H1 (cell line): ENCODE measurements around the gene INTS6. TPM values are rescaled to one million over a fixed set of nuclear protein-coding genes. Genes with fewer than 3 reads are reported as not detected.

Source experiments
- CTCF ChIA-PET: fragments of 300-600 bp; sonication (Branson Sonifier 250); formaldehyde crosslinking; loops from one replicate; lab custom pipeline; 2021; ENCODE audit not compliant: partially characterized antibody; lab: Charles Lee
- POLR2A ChIA-PET: fragments of 300-600 bp; sonication (Branson Sonifier 250); formaldehyde crosslinking; loops from one replicate; lab custom pipeline; 2021; ENCODE audit warnings: inconsistent platforms; ENCODE audit not compliant: partially characterized antibody; lab: Charles Lee
- DNase-seq, 2 experiments: peaks; one replicate each; pipeline versions ENCODE4 v3.0.0 to v3.0.0-alpha.2; 2010 to 2022; ENCODE audit warnings: low spot score in 2 of 2, low read depth in 1 of 2, mixed read lengths in 1 of 2
- FAIRE-seq: peaks from 2 replicates; lab custom pipeline; 2011; peaks lifted over from hg19 to GRCh38; lab: Jason Lieb, UNC
- H2AFZ ChIP-seq: 2 replicates; pipeline ENCODE4 v1.8.1; 2012; ENCODE audit warnings: low read length, inconsistent platforms
- H2AK5ac ChIP-seq: 2 replicates; pipeline ENCODE4 v1.6.1; 2013; ENCODE audit warnings: low read depth, low read length
- H2BK120ac ChIP-seq: replicated peaks from 2 replicates; pipeline ENCODE3; 2013; ENCODE audit warnings: low read depth, low read length, inconsistent platforms
- H2BK12ac ChIP-seq: 2 replicates; pipeline ENCODE4 v1.6.1; 2013; ENCODE audit warnings: low read depth, low read length
- H2BK15ac ChIP-seq: 2 replicates; pipeline ENCODE4 v1.6.1; 2013; ENCODE audit warnings: low read length
- H2BK20ac ChIP-seq: 2 replicates; pipeline ENCODE4 v1.6.1; 2013; ENCODE audit warnings: low read length
- H2BK5ac ChIP-seq: 2 replicates; pipeline ENCODE4 v1.6.1; 2013; ENCODE audit warnings: low read depth, low read length
- H3K14ac ChIP-seq: 2 replicates; pipeline ENCODE4 v1.6.1; 2013; ENCODE audit warnings: inconsistent platforms; ENCODE audit not compliant: insufficient read length
- H3K18ac ChIP-seq: 2 replicates; pipeline ENCODE4 v1.6.1; 2013; ENCODE audit warnings: low read length; ENCODE audit errors: extremely low read depth
- H3K23ac ChIP-seq: 2 replicates; pipeline ENCODE4 v1.6.1; 2013; ENCODE audit warnings: inconsistent platforms; ENCODE audit not compliant: insufficient read length
- H3K23me2 ChIP-seq: 2 replicates; pipeline ENCODE4 v1.6.1; 2013; ENCODE audit warnings: low read depth, low read length
- H3K27ac ChIP-seq: 2 replicates; pipeline ENCODE4 v1.6.1; 2011; ENCODE audit warnings: low read depth, low read length, inconsistent platforms
- H3K27me3 ChIP-seq, 4 experiments: replicated peaks in 1 of 4; 1 replicate in 1 of 4; 2 replicates in 3 of 4; pipeline versions ENCODE4 v1.6.1 to v1.8.1; 2011 to 2013; ENCODE audit warnings: low read length in 3 of 4, mild to moderate bottlenecking in 3 of 4, inconsistent platforms in 2 of 4, mixed read lengths in 2 of 4, moderate library complexity in 1 of 4; ENCODE audit not compliant: control insufficient read depth in 3 of 4, insufficient read depth in 3 of 4; ENCODE audit errors: extremely low read depth in 1 of 4
- H3K36me3 ChIP-seq, 4 experiments: 2 replicates each; pipeline versions ENCODE4 v1.6.1 to v1.8.1; 2011 to 2013; ENCODE audit warnings: mild to moderate bottlenecking in 4 of 4, low read length in 3 of 4, moderate library complexity in 2 of 4, control low read depth in 1 of 4, inconsistent platforms in 1 of 4; ENCODE audit not compliant: insufficient read depth in 4 of 4, control insufficient read depth in 2 of 4
- H3K4ac ChIP-seq: replicated peaks from 2 replicates; pipeline ENCODE3; 2013; ENCODE audit warnings: low read length, low read depth, mixed read lengths, inconsistent platforms; ENCODE audit not compliant: insufficient read length
- H3K4me1 ChIP-seq, 4 experiments: replicated peaks in 1 of 4; 1 replicate in 1 of 4; 2 replicates in 3 of 4; pipeline versions ENCODE4 v1.6.1 to v1.8.1; 2011 to 2013; ENCODE audit warnings: low read length in 3 of 4, inconsistent platforms in 2 of 4, mixed read lengths in 1 of 4; ENCODE audit not compliant: insufficient read depth in 4 of 4, control insufficient read depth in 3 of 4
- H3K4me2 ChIP-seq, 2 experiments: 2 replicates each; pipeline versions ENCODE4 v1.6.1 to v1.8.1; 2011 to 2013; ENCODE audit warnings: low read depth in 2 of 2, low read length in 2 of 2, control low read depth in 1 of 2, inconsistent platforms in 1 of 2, mild to moderate bottlenecking in 1 of 2; ENCODE audit not compliant: insufficient read depth in 1 of 2
- H3K4me3 ChIP-seq, 4 experiments: fragments of 200-600, 300-600 bp in 1 of 4; sonication (generic), shearing (Covaris generic), sonication (Bioruptor Twin) in 1 of 4; 2 replicates each; pipeline versions ENCODE4 v1.5.1 to v1.8.1; 2011 to 2016; ENCODE audit warnings: low read length in 4 of 4, low read depth in 3 of 4, control low read depth in 2 of 4, inconsistent platforms in 2 of 4, mild to moderate bottlenecking in 2 of 4, mixed read lengths in 1 of 4, moderate library complexity in 1 of 4; ENCODE audit not compliant: insufficient read depth in 2 of 4; ENCODE audit errors: extremely low read depth in 1 of 4
- H3K56ac ChIP-seq: replicated peaks from 2 replicates; pipeline ENCODE3; 2013; ENCODE audit warnings: low read depth, mild to moderate bottlenecking, mixed read lengths, low read length, inconsistent platforms; ENCODE audit not compliant: insufficient read length
- H3K79me1 ChIP-seq: 2 replicates; pipeline ENCODE4 v1.6.1; 2013; ENCODE audit warnings: low read depth, low read length, control low read depth
- H3K79me2 ChIP-seq, 2 experiments: 2 replicates each; pipeline versions ENCODE4 v1.6.1 to v1.8.1; 2012 to 2013; ENCODE audit warnings: low read length in 2 of 2, mild to moderate bottlenecking in 2 of 2, inconsistent platforms in 1 of 2; ENCODE audit not compliant: insufficient read depth in 2 of 2, control insufficient read depth in 1 of 2
- H3K9ac ChIP-seq, 4 experiments: replicated peaks in 1 of 4; 1 replicate in 1 of 4; 2 replicates in 3 of 4; pipeline versions ENCODE4 v1.6.1 to v1.8.1; 2011 to 2013; ENCODE audit warnings: low read depth in 3 of 4, low read length in 3 of 4, control low read depth in 2 of 4, mild to moderate bottlenecking in 2 of 4, moderate library complexity in 2 of 4, inconsistent platforms in 1 of 4; ENCODE audit errors: extremely low read depth in 1 of 4
- H3K9me3 ChIP-seq, 2 experiments: 2 replicates each; pipeline versions ENCODE4 v1.6.1 to v1.8.1; 2012 to 2013; ENCODE audit warnings: mild to moderate bottlenecking in 2 of 2, moderate library complexity in 2 of 2, control low read depth in 1 of 2, inconsistent platforms in 1 of 2, low read depth in 1 of 2, low read length in 1 of 2, mixed read lengths in 1 of 2; ENCODE audit not compliant: insufficient read depth in 2 of 2
- H4K20me1 ChIP-seq, 2 experiments: replicated peaks in 1 of 2; 2 replicates each; pipeline versions ENCODE3 to v1.8.1; 2011 to 2013; ENCODE audit warnings: inconsistent platforms in 2 of 2, low read length in 2 of 2, mild to moderate bottlenecking in 1 of 2; ENCODE audit not compliant: insufficient read depth in 2 of 2, control insufficient read depth in 1 of 2
- H4K5ac ChIP-seq: 2 replicates; pipeline ENCODE4 v1.6.1; 2013; ENCODE audit warnings: low read length, low read depth, mixed read lengths, inconsistent platforms; ENCODE audit not compliant: insufficient read length
- H4K8ac ChIP-seq: 2 replicates; pipeline ENCODE4 v1.8.0; 2013; ENCODE audit warnings: mild to moderate bottlenecking, moderate library complexity, low read length, inconsistent platforms; ENCODE audit not compliant: insufficient read depth; ENCODE audit errors: extremely low read depth
- H4K91ac ChIP-seq: replicated peaks from 2 replicates; pipeline ENCODE3; 2013; ENCODE audit warnings: low read length, mixed read lengths, inconsistent platforms; ENCODE audit not compliant: insufficient read length
- ASH2L ChIP-seq: fragments of 200-600, 300-600 bp; sonication (generic); IDR thresholded peaks from one replicate; pipeline ENCODE4 v1.7.1; 2017; ENCODE audit warnings: low read length
- FOSL1 ChIP-seq: IDR thresholded peaks from 2 replicates; pipeline ENCODE4 v1.6.1; 2011; ENCODE audit warnings: mild to moderate bottlenecking, low read depth, low read length, moderate library complexity; ENCODE audit not compliant: insufficient read depth
- GTF2F1 ChIP-seq: IDR thresholded peaks from 2 replicates; pipeline ENCODE4 v1.6.1; 2012; ENCODE audit warnings: low read depth, low read length, improper control_type of control experiment, borderline replicate concordance
- JUN ChIP-seq: IDR thresholded peaks from 2 replicates; pipeline ENCODE4 v1.6.1; 2011; ENCODE audit warnings: low read depth, mild to moderate bottlenecking, improper control_type of control experiment, low read length
- MAFK ChIP-seq: IDR thresholded peaks from 2 replicates; pipeline ENCODE4 v1.6.1; 2012; ENCODE audit warnings: low read depth, mild to moderate bottlenecking, improper control_type of control experiment, low read length
- NRF1 ChIP-seq: IDR thresholded peaks from 2 replicates; pipeline ENCODE4 v1.6.1; 2011; ENCODE audit warnings: mild to moderate bottlenecking, low read depth, low read length, improper control_type of control experiment
- PHF8 ChIP-seq: fragments of 200-600 bp; sonication (generic); conservative IDR thresholded peaks from 2 replicates; pipeline ENCODE4 v1.7.1; 2012; ENCODE audit warnings: low read depth, mild to moderate bottlenecking, inconsistent platforms, low read length, moderate library complexity
- RFX5 ChIP-seq: IDR thresholded peaks from 2 replicates; pipeline ENCODE4 v1.6.1; 2011; ENCODE audit warnings: low read depth, low read length, improper control_type of control experiment, borderline replicate concordance
- RNF2 ChIP-seq: fragments of 200-900, 300-1000 bp; sonication (generic); IDR thresholded peaks from 2 replicates; pipeline ENCODE4 v1.7.1; 2016; ENCODE audit warnings: borderline replicate concordance, low read depth, mild to moderate bottlenecking, antibody characterized with exemption, low read length; ENCODE audit not compliant: poor library complexity, severe bottlenecking; ENCODE audit errors: missing control alignments
- SP4 ChIP-seq: IDR thresholded peaks from 2 replicates; pipeline ENCODE4 v1.6.1; 2012; ENCODE audit warnings: low read length, inconsistent platforms
- SRF ChIP-seq: IDR thresholded peaks from 2 replicates; pipeline ENCODE4 v1.6.1; 2011; ENCODE audit warnings: mild to moderate bottlenecking, low read depth, low read length, moderate library complexity
- SUZ12 ChIP-seq: fragments of 200-600 bp; sonication (generic); IDR thresholded peaks from 2 replicates; pipeline ENCODE4 v1.6.1; 2012; ENCODE audit warnings: mild to moderate bottlenecking, inconsistent platforms, low read length, moderate library complexity, mixed read lengths
- TBP ChIP-seq: IDR thresholded peaks from 2 replicates; pipeline ENCODE4 v1.6.1; 2011; ENCODE audit warnings: low read depth, low read length, improper control_type of control experiment
- WGBS, 2 experiments: shearing (Covaris generic) in 1 of 2; methylation state at CpG; one replicate each; pipeline versions ENCODE4 v1.1.6 to v1.1.7; 2013 to 2015; ENCODE audit warnings: low lambda C conversion rate in 2 of 2, mixed read lengths in 2 of 2, inconsistent platforms in 1 of 2, low coverage in 1 of 2, missing lambda C conversion rate in 1 of 2; ENCODE audit not compliant: insufficient replicate concordance in 2 of 2, insufficient coverage in 1 of 2, insufficient read length in 1 of 2; ENCODE audit errors: extremely low coverage in 1 of 2, missing lambda C conversion rate in 1 of 2; 5-methylcytosine and 5-hydroxymethylcytosine counted together
- polyA plus RNA-seq, 7 experiments: library from polyadenylated mRNA; depleted of rRNA in 3 of 7; stranded (reverse) in 5 of 7; unstranded in 2 of 7; fragments of >200 nt in 5 of 7; fragments of 200-250 nt in 2 of 7; gene quantifications; 1 replicate in 5 of 7; 2 replicates in 1 of 7; 4 replicates in 1 of 7; pipeline versions ENCODE4 v1.2.1 to v1.2.3, GENCODE V29; 2011 to 2013; ENCODE audit warnings: missing spikeins in 2 of 7, mixed read lengths in 2 of 7
- total RNA-seq: library from RNA; stranded (reverse); fragmentation: NEBNext Ultra II Directional; extraction: Animal tissue kit (Norgen Biotek cat#: 25700); gene quantifications from 2 replicates; pipeline ENCODE4 v1.2.1, GENCODE V29; 2021

INTS6 gene
- total and polyA plus RNA-seq, 2 of the 8 experiments (the other 6 are each of a cell fraction or from before 2014, with no cell fraction given), result 12.6 to 42.8 TPM

GRCh38 chr13:51364404-51365008 lies 88.3 kb downstream of the INTS6 start:
- H3K36me3 ChIP-seq, result peaks cover 3 to 61% (median 21%) of the 10 kb centered on the region in 4 experiments; a peak in 6 of 8 replicates
- no peak overlapping the region for H2BK12ac ChIP-seq
- no peak overlapping the region for H4K91ac ChIP-seq
- H3K4me3 ChIP-seq, result no peak overlapping the region
- H4K8ac ChIP-seq, result no peak overlapping the region
- H3K23me2 ChIP-seq, result no peaks in the 10 kb centered on the region
- H3K27me3 ChIP-seq, result no peaks in the 10 kb centered on the region
- no peak overlapping the region for H3K56ac ChIP-seq
- no peak overlapping the region for H3K23ac ChIP-seq
- no peak overlapping the region; the same call in 1 of the 2 replicates for H3K27ac ChIP-seq
- H3K4ac ChIP-seq, result no peak overlapping the region
- H2BK20ac ChIP-seq, result no peak overlapping the region
- no peak overlapping the region for H2BK15ac ChIP-seq
- ChIA-PET CTCF (interaction anchor here (0.6 to 1.2 kb wide), 4 partner anchors 39 to 712 kb away, joined by 3 to 4 read pairs (median 4); no protein-coding TSS in a partner anchor), POLR2A (interaction anchor here (0.7 to 1.3 kb wide), 2 partner anchors 89 to 109 kb away, joined by 3 read pairs; no protein-coding TSS in a partner anchor)
- no peaks in the 10 kb centered on the region for H3K79me1 ChIP-seq
- H4K5ac ChIP-seq, result no peak overlapping the region
- no peak overlapping the region for H3K18ac ChIP-seq
- H2AK5ac ChIP-seq, result no peak overlapping the region
- no peak overlapping the region for H2AFZ ChIP-seq
- H4K20me1 ChIP-seq, result no peaks in the 10 kb centered on the region
- no peak for DNase-seq
- peaks cover 0 to 5% (median 0%) of the 10 kb centered on the region in 4 experiments; a peak in 1 of 7 replicates for H3K4me1 ChIP-seq
- no peaks in the 10 kb centered on the region for H3K79me2 ChIP-seq
- 90% methylated on average over 3 of the region's 3 CpGs; no CpG with 5 or more reads in 1 of the 2 experiments for WGBS, 2 experiments
- no peaks in the 10 kb centered on the region for H3K9me3 ChIP-seq
- no peak overlapping the region for H2BK5ac ChIP-seq
- H3K4me2 ChIP-seq, result no peak overlapping the region
- no peak for FAIRE-seq
- H2BK120ac ChIP-seq, result no peak overlapping the region
- H3K9ac ChIP-seq, result no peak overlapping the region
- H3K14ac ChIP-seq, result no peak overlapping the region
- TF ChIP-seq JUN, result no peak
- no peak for TF ChIP-seq TBP
- TF ChIP-seq FOSL1, result no peak
- no peak for TF ChIP-seq NRF1
- TF ChIP-seq GTF2F1, result no peak
- no peak for TF ChIP-seq SRF
- no peak for TF ChIP-seq MAFK
- TF ChIP-seq ASH2L, result no peak
- TF ChIP-seq SUZ12, result no peak
- TF ChIP-seq RNF2, result no peak
- TF ChIP-seq RFX5, result no peak
- no peak for TF ChIP-seq SP4
- no peak for TF ChIP-seq PHF8
